GM21717 (cell line): ENCODE measurements around the gene MUC4.
"Not testable (repeated sequence)": the region's sequence is repeated elsewhere in the genome, so short reads cannot be mapped to it uniquely, and the experiment has no call there.

Source experiments
- ATAC-seq: cut with Tn5 transposase; IDR thresholded peaks from one replicate; pipeline ENCODE4 v1.9.1; 2021; ENCODE audit warnings: mild to moderate bottlenecking, moderate library complexity; ENCODE audit not compliant: unreplicated experiment

Gene MUC4

DNA sequence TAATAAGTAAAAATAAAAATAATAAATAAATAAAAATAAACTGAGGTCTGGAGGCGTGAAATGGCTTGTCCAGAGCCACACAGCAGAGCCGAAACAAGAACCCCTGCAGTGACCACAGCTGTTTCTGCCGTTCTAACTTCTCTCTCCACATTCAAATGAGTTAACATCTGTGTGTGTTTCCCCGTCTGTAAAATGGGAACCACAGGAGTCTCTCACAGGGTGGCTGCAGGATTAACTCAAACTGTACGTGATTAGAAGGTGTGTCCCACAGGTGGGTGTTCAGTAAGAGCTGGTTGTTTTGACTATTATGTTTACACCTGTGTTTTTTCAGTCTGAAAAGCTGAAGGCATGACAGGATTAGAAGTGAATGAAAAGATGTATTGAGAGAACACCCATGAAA is 27.0 kb upstream of the MUC4 start:
- peak; percentile 83 for ATAC-seq

DNA sequence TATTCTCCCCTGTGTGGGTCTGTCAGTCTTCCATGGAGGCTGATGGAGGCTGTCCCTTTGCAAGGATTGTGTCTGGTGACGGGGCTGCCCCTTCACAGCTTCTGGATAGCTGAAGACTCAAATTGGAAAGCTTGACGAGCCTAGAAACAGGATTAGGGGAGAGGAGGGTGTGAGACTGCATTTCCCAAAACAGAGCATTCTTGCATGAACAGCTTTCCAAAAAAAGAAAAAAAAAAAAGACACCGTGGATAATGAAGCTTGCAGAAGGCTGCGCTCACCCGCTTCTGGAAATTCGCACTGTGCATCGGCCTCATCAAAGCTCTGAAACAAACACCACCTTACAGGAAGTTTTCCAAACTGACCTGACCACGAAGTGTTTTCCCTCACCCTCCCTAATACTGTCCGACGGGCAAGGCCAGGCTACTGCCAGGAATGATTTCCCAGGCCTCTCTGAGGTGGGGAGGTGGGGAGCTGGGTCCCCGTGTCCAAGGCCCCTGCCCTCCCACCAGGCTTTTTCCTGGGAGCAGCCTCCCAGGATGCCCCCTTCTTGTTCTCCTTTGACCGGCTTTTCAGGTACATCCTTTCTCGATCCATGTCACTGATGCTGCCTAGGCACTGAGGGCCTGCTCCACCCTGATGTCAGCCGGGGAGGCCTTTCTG is 24.9 kb upstream of the MUC4 start:
- ATAC-seq, result no peak

DNA sequence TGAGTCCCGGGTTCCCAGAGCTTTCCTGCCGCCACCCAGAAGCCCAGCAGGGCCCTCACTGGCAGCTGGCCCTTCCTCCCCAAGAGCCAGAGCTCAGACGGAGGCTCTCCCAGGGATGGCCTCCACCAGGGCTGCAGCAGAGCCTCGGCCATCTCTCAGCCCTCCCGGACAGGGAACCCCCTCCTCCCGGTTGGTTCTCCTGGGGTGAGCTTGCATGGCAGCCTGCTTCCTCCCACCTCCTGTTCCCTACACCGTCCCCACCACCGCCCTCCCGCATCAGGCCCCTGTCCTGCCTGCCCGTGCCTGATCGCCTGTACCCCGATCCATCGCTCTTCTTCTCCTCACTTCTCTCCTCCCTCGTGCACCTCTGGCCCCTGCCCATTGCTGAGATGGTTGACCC is 24.1 kb upstream of the MUC4 start:
- no peak for ATAC-seq

- no peak for ATAC-seq
Measured at GRCh38 chr3:195834675-195835583, 23.2 kb upstream of the MUC4 start.

DNA sequence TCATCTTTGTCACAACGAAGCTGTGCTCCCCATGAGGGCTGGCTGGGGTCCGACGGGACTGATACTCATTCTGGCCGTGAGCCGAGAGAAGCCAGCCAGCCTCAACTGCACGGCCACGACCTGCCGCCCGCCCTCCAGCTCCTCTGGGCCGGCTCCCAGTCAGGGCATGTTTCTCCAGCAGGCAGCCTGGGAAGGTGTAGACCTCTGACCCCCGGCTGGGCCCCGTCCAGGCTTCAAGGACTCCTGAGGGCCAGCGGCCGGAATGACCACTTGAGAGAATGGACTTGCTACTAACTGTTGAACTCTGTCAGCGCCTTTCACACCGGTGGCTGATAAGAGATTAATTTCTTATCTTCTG is 18.1 kb upstream of the MUC4 start:
- ATAC-seq, result no peak

GRCh38 chr3:195828762-195829161 is 17.0 kb upstream of the MUC4 start:
- no peak for ATAC-seq

DNA sequence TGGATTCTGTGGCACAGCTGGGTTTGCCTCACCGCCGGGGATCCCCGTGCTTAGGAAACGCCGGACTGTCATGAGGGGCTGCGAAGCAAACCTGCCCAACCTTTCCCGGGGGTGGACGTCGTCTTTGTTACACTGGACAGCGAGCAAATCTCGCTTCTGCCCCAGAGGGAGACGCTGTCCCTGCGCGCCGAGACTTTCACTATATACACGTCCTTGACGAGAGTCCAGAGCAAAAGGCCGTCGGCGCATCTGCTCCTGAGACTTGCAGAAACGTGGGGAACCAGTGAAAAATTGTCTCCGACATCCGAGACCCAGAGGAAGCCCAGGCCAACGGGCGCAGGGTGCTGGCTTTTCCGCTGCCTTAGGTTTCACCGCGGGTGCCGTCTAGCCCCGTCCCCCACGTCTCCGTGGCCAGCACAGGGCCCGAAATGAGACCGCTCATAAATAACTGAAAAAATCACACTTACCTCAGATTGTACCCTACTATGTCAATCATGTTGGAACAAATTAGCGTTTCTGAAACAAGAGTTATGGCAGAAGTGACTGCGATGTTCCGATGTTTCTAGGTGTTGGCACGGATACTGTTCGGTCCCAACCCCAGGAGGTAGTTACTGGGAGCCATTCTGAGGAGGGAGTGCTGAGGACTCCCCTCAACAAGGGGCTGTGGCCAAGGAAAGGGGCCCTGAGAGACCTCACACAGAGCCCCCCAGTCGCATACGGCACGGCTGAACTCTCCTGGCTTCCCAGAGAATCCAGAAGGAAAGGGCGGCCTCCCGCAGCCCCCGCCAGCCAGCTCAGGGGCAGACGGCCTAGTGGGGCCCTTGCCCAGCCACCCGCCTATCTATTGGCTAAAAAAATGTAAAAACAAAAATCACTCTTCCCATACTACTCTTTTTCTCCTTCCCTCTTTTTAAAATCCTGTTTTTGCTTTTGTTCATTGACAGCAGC is 14.4 kb upstream of the MUC4 start:
- ATAC-seq, result no peak

GRCh38 chr3:195825191-195825588 is 13.5 kb upstream of the MUC4 start:
- no peak for ATAC-seq

DNA sequence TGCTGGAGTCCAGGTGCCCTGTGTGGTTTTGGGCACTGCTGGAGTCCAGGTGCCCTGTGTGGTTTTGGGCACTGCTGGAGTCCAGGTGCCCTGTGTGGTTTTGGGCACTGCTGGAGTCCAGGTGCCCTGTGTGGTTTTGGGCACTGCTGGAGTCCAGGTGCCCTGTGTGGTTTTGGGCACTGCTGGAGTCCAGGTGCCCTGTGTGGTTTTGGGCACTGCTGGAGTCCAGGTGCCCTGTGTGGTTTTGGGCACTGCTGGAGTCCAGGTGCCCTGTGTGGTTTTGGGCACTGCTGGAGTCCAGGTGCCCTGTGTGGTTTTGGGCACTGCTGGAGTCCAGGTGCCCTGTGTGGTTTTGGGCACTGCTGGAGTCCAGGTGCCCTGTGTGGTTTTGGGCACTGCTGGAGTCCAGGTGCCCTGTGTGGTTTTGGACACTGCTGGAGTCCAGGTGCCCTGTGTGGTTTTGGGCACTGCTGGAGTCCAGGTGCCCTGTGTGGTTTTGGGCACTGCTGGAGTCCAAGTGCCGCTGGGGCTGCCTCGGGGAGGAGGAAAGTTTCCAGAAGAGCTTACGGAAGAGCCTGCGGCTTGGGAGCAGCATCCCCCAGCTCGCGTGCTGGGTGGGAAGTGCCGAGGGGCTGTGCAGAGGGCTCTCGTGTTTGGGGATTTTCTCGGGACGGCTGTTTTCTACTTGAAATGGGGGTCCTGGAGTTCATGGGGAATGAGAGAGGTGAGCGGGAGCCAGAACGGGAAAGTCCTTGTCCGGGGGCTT is 12.9 kb upstream of the MUC4 start:
- not testable (repeated sequence) for ATAC-seq

DNA sequence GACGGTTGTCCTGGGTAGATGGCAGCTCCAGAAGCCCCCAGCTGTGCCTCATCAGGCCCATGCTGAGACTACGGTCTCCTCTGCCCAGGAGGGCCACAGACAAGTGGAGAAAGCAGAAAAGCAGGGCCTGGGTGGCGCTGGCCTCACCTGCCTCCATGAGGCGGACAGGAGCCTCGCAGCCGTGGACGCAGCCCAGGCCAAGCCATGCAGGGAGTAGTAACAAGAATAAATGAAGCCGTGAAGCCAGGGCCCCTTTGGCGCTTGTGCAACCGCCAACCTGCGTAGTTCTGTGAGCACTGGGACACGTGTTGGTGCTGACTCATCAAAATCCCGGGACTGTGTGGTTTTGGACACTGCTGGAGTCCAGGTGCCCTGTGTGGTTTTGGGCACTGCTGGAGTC is 12.3 kb upstream of the MUC4 start:
- ATAC-seq, result no peak

DNA sequence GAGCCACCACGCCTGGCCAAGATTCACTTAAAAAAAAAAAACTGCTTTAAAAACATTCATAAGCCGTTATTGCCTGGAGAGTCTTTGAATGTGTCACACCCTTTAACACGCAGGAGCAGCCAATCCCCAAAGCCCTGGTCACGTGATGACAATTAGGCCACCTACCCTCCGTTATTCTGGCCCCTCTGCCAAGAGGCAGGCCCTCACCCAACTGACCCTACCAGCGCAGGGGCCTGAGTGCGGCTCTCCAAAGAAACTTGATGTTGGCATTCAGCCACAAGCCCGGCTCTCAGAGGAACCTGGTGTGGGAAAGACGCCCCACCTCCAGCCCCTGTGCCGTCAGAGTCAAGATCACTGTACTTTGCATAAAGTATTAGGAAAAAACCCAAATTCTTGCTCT is 11.6 kb upstream of the MUC4 start:
- ATAC-seq, result no peak

DNA sequence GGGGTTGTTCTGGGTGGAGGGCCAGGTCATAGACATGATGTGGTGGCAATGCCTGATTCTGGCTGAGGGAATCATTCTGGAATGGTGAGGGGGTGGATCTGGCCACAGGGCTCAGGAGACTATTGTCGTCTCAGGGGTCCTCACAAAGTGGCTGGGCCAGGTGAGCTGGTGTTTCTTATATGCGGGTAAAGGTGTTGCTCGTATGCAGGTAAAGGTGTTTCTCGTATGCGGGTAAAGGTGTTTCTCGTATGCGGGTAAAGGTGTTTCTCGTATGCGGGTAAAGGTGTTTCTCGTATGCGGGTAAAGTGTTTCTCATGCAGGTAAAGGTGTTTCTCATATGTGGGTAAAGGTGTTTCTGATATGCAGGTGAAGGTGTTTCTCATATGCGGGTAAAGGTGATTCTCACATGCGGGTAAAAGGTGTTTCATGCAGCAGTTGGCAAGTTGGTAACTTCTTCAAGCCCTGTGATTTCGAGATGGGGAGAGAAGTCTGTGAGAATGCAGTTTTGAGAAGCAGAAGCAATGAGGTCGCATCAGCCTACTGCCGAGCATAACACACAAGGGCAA is 10.5 kb upstream of the MUC4 start:
- no peak for ATAC-seq

GRCh38 chr3:195821403-195822130 is 9.8 kb upstream of the MUC4 start:
- ATAC-seq, result no peak

GRCh38 chr3:195820901-195821300 is 9.2 kb upstream of the MUC4 start:
- no peak for ATAC-seq

GRCh38 chr3:195820186-195820585 is 8.5 kb upstream of the MUC4 start:
- ATAC-seq, result no peak

GRCh38 chr3:195818301-195818700 is 6.6 kb upstream of the MUC4 start:
- ATAC-seq, result no peak

- ATAC-seq, result no peak
Measured at GRCh38 chr3:195817578-195818135, 5.9 kb upstream of the MUC4 start.

DNA sequence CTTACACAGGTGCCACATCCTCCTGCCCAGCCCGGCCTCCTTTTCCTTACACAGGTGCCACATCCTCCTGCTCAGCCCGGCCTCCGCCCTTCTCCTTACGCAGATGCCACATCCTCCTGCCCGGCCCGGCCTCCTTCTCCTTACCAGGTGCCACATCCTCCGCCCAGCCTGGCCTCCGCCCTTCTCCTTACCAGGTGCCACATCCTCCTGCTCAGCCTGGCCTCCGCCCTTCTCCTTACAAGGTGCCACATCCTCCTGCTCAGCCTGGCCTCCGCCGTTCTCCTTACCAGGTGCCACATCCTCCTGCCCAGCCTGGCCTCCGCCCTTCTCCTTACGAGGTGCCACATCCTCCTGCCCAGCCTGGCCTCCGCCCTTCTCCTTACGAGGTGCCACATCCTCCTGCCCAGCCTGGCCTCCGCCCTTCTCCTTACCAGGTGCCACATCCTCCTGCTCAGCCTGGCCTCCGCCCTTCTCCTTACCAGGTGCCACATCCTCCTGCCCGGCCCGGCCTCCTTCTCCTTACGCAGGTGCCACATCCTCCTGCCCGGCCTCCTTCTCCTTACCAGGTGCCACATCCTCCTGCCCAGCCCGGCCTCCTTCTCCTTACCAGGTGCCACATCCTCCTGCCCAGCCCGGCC is 4.7 kb upstream of the MUC4 start:
- ATAC-seq, result not testable (repeated sequence)
